Endothelial cell (in vitro differentiated cells): ENCODE results near the gene R3HDM2. TPM values are rescaled to one million over a fixed set of nuclear protein-coding genes. Genes with fewer than 3 reads are reported as not detected.

ENCODE experiments used
- DNase-seq: peaks from one replicate; pipeline ENCODE4 v3.0.0; 2021; ENCODE audit warnings: low spot score
- H3K27ac Mint-ChIP-seq: one replicate; pipeline ENCODE4 v1.8.0; 2021; ENCODE audit warnings: mixed read lengths, inconsistent platforms; ENCODE audit not compliant: unreplicated experiment
- H3K27me3 Mint-ChIP-seq: one replicate; pipeline ENCODE4 v1.8.0; 2021; ENCODE audit warnings: mild to moderate bottlenecking, moderate library complexity, mixed read lengths, inconsistent platforms; ENCODE audit not compliant: unreplicated experiment
- H3K36me3 Mint-ChIP-seq: one replicate; pipeline ENCODE4 v1.8.0; 2021; ENCODE audit warnings: mild to moderate bottlenecking, low read depth, mixed read lengths, inconsistent platforms; ENCODE audit not compliant: unreplicated experiment
- H3K4me1 Mint-ChIP-seq: one replicate; pipeline ENCODE4 v1.8.0; 2021; ENCODE audit warnings: mild to moderate bottlenecking, mixed read lengths, inconsistent platforms; ENCODE audit not compliant: unreplicated experiment
- H3K4me3 Mint-ChIP-seq: one replicate; pipeline ENCODE4 v1.8.0; 2021; ENCODE audit warnings: mild to moderate bottlenecking, mixed read lengths, inconsistent platforms; ENCODE audit not compliant: unreplicated experiment
- H3K9me3 Mint-ChIP-seq: one replicate; pipeline ENCODE4 v1.8.0; 2021; ENCODE audit warnings: mixed read lengths, inconsistent platforms; ENCODE audit not compliant: unreplicated experiment
- CTCF ChIP-seq: fragments of 200-600 bp; sonication (generic); IDR thresholded peaks from one replicate; pipeline ENCODE4 v1.5.0; 2021; ENCODE audit warnings: antibody characterized with exemption; ENCODE audit not compliant: unreplicated experiment
- total RNA-seq: library from RNA; stranded (reverse); fragmentation: NEBNext Ultra II Directional; extraction: Animal tissue kit (Norgen Biotek cat#: 25700); gene quantifications from one replicate; pipeline ENCODE4 v1.2.1, GENCODE V29; 2021; ENCODE audit not compliant: unreplicated experiment

R3HDM2 gene
- total RNA-seq, 1 donor from 2014 or later, result 39.4 TPM

- Mint-ChIP-seq H3K4me3 (no peak overlapping the region), H3K4me1 (no peaks in the 10 kb centered on the region), H3K9me3 (no peaks in the 10 kb centered on the region), H3K27ac (no peak overlapping the region), H3K27me3 (peaks cover 8% of the 10 kb centered on the region), H3K36me3 (peaks cover 11% of the 10 kb centered on the region)
- DNase-seq, result no peak
- TF ChIP-seq CTCF, result no peak
Measured at GRCh38 chr12:57203791-57204190, 227.1 kb downstream of the R3HDM2 start.

Other genes with a start within 250 kb of the R3HDM2 start
- gene NXPH4, start 214.2 kb downstream of the R3HDM2 start, total RNA-seq, result not detected
- gene SHMT2, start 201.3 kb downstream of the R3HDM2 start, total RNA-seq, result 63.3 TPM
- 3.3 TPM for gene STAC3, start 179.9 kb downstream of the R3HDM2 start, total RNA-seq
- not detected for gene INHBC, start 3.7 kb upstream of the R3HDM2 start, total RNA-seq
- not detected for gene INHBE, start 24.3 kb upstream of the R3HDM2 start, total RNA-seq
- gene GLI1, start 28.7 kb upstream of the R3HDM2 start, total RNA-seq, result 0.77 TPM
- gene ARHGAP9, start 48.8 kb upstream of the R3HDM2 start, total RNA-seq, result 65.4 TPM
- 183 TPM for gene MARS1, start 57.0 kb upstream of the R3HDM2 start, total RNA-seq
- gene DDIT3, start 89.5 kb upstream of the R3HDM2 start, total RNA-seq, result 4.2 TPM
- gene MBD6, start 91.8 kb upstream of the R3HDM2 start, total RNA-seq, result 99.0 TPM
- 195 TPM for gene DCTN2, start 116.1 kb upstream of the R3HDM2 start, total RNA-seq
- 0.46 TPM for gene KIF5A, start 119.0 kb upstream of the R3HDM2 start, total RNA-seq
- 18.5 TPM for gene PIP4K2C, start 160.1 kb upstream of the R3HDM2 start, total RNA-seq
- 43.7 TPM for gene DTX3, start 173.8 kb upstream of the R3HDM2 start, total RNA-seq
- 20.0 TPM for gene ARHGEF25, start 180.4 kb upstream of the R3HDM2 start, total RNA-seq
- 1.3 TPM for gene B4GALNT1, start 202.2 kb upstream of the R3HDM2 start, total RNA-seq